Measurements from ENCODE around the gene ELAVL1. TPM values are rescaled to one million over a fixed set of nuclear protein-coding genes. Genes with fewer than 3 reads are reported as not detected.
A peak's percentile ranks its signal among the peaks of the same experiment; 100 is the strongest.

ELAVL1 gene
- polyA plus RNA-seq, 2 donors, result 6.5 to 25.8 TPM

- Histone ChIP-seq H3K27me3 (ENCODE audit: control insufficient read depth in 1 of 2, insufficient read depth in 2 of 2, low read length in 2 of 2) (no peaks in the 10 kb centered on the region), H3K27ac (ENCODE audit: low read depth in 2 of 2, low read length in 1 of 2) (peak overlapping the region; percentile 50 to 74), H3K4me1 (ENCODE audit: control insufficient read depth in 2 of 2, insufficient read depth in 2 of 2, low read length in 1 of 2) (peaks cover 8 to 12% of the 10 kb centered on the region in 2 donors), H3K4me3 (ENCODE audit: low read depth in 1 of 2, low read length in 2 of 2) (no peak overlapping the region), H3K36me3 (ENCODE audit: control insufficient read depth in 2 of 2, insufficient read depth in 2 of 2, low read length in 1 of 2) (peaks cover 12 to 28% of the 10 kb centered on the region in 2 donors), H3K9me3 (ENCODE audit: control insufficient read depth in 2 of 2, insufficient read depth in 1 of 2, low read depth in 1 of 2, low read length in 1 of 2) (no peaks in the 10 kb centered on the region)
- 32 to 52% methylated on average over 9 of the region's 9 CpGs for WGBS, 2 donors
These were observed 77.1 kb downstream of the ELAVL1 start for GRCh38 chr19:7928334-7928706.

- WGBS, 2 donors, result 76 to 78% methylated on average over 23 of the region's 23 CpGs
- H3K27ac ChIP-seq (ENCODE audit: low read depth in 2 of 2, low read length in 1 of 2), result peak overlapping the region; percentile 50 to 74
- H3K4me1 ChIP-seq (ENCODE audit: control insufficient read depth in 2 of 2, insufficient read depth in 2 of 2, low read length in 1 of 2), result peaks cover 8 to 15% of the 10 kb centered on the region in 2 donors
These were observed 77.7 kb downstream of the ELAVL1 start for GRCh38 chr19:7927605-7928333.

DNA sequence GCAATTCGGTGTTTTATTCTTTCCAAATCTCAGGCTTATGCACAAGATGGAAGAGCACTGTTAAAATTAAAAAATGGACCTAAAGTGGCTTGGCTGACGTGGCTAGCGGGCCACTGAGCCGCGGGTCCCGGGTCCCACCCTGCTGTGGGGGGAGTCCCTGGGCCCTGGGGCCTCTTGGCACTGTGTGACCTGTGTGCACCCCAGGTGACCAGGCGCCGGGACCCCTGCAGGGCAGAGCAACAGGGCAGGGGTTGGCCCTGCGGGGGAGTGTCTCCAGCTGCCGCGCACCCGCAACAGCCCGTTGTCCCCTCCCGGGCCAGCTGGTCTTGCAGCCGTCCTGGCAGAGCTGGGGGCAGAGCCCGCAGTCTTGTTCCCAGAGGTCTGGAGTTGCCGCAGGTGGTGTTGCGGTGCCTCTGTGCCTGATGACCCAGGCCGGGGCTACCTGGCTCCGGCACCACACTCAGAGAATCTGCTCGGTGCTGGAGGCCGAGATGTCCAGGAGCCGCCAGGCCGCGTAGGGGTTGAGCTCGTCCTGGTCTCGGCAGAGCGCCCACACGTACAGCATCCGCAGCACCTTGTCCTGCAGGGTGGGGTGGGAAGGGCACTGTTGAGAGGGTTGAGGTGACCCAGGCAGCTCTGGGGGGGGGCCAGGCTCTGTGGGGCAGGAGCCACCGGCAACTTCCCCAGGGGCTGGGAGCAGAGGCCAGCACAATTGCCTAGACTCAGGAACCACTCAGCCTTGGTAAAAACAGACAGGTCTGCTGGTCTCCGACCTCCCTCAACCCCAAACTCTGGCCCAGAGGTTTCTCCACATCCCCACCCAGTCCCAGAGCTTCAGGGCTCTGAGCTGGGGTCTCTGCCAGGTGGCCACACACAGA, 78.5 kb downstream of the ELAVL1 start:
- Histone ChIP-seq H3K9me3 (ENCODE audit: control insufficient read depth in 2 of 2, insufficient read depth in 1 of 2, low read depth in 1 of 2, low read length in 1 of 2) (no peaks in the 10 kb centered on the region), H3K27ac (ENCODE audit: low read depth in 2 of 2, low read length in 1 of 2) (peak overlapping the region; percentile 50 to 74), H3K27me3 (ENCODE audit: control insufficient read depth in 1 of 2, insufficient read depth in 2 of 2, low read length in 2 of 2) (no peaks in the 10 kb centered on the region), H3K4me1 (ENCODE audit: control insufficient read depth in 2 of 2, insufficient read depth in 2 of 2, low read length in 1 of 2) (peaks cover 9 to 16% of the 10 kb centered on the region in 2 donors), H3K36me3 (ENCODE audit: control insufficient read depth in 2 of 2, insufficient read depth in 2 of 2, low read length in 1 of 2) (peaks cover 4 to 26% of the 10 kb centered on the region in 2 donors), H3K4me3 (ENCODE audit: low read depth in 1 of 2, low read length in 2 of 2) (no peak overlapping the region)
- WGBS, 2 donors, result 82% methylated on average over 31 to 32 of the region's 32 CpGs

More at GRCh38 chr19:7927605-7928333, 77.7 kb downstream of the ELAVL1 start:
- Histone ChIP-seq H3K27me3 (ENCODE audit: control insufficient read depth in 1 of 2, insufficient read depth in 2 of 2, low read length in 2 of 2) (no peaks in the 10 kb centered on the region), H3K4me3 (ENCODE audit: low read depth in 1 of 2, low read length in 2 of 2) (no peak overlapping the region), H3K9me3 (ENCODE audit: control insufficient read depth in 2 of 2, insufficient read depth in 1 of 2, low read depth in 1 of 2, low read length in 1 of 2) (no peaks in the 10 kb centered on the region), H3K36me3 (ENCODE audit: control insufficient read depth in 2 of 2, insufficient read depth in 2 of 2, low read length in 1 of 2) (peaks cover 9 to 27% of the 10 kb centered on the region in 2 donors)

GRCh38 chr19:7926021-7926726, 79.3 kb downstream of the ELAVL1 start, which contains the start of gene CTXN1:
Gene CTXN1, minus strand, starts transcription at chr19:7926135. Its CDS starts 597 bp downstream, at chr19:7925538.
- peak within 1 kb of the TSS; percentile 52 to 56 for H3K27ac ChIP-seq (ENCODE audit: low read depth in 2 of 2, low read length in 1 of 2)
- peaks cover 14 to 24% of the 10 kb centered on the region in 2 donors for H3K4me1 ChIP-seq (ENCODE audit: control insufficient read depth in 2 of 2, insufficient read depth in 2 of 2, low read length in 1 of 2)
- peaks cover under 1 to 22% of the 10 kb centered on the region in 2 donors for H3K36me3 ChIP-seq (ENCODE audit: control insufficient read depth in 2 of 2, insufficient read depth in 2 of 2, low read length in 1 of 2)
- no peaks in the 10 kb centered on the region for H3K9me3 ChIP-seq (ENCODE audit: control insufficient read depth in 2 of 2, insufficient read depth in 1 of 2, low read depth in 1 of 2, low read length in 1 of 2)
- H3K4me3 ChIP-seq (ENCODE audit: low read depth in 1 of 2, low read length in 2 of 2), result peak within 1 kb of the TSS; percentile 31 to 46
- 11 to 16% methylated on average over 36 to 65 of the region's 65 CpGs for WGBS, 2 donors
- H3K27me3 ChIP-seq (ENCODE audit: control insufficient read depth in 1 of 2, insufficient read depth in 2 of 2, low read length in 2 of 2), result no peaks in the 10 kb centered on the region

DNA sequence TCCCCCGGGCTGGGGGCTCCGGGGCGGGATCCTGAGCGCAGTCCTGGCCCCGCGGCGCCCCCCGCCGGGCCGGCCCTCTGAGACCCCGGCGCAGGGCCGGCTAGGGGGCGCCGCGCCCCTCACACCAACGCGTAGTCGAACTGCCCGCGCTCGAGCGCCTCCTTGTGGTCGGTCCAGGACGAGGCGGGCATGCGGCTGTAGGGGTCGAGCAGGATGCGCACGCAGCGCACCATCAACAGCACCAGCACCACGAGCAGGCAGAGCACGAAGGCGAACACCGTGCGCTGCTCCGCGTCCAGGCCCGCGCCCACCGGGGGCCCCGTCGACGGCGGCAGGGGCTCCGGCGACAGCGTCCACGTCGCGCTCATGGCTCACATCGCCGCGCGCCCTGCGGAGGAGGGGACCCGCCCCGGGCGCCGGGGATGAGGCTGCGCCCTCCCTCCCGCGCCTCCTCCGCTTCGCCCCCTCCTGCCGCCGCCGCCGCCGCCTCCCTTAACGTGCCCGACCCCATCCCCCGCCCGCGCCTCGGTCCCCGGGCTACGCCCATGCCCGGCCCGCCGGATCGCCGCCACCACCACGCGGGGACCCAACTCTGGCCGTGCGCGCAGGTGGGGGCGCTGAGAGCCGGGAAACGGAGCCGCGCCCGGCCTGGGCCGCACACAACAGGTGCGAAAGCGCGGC, 80.1 kb downstream of the ELAVL1 start:
- H3K36me3 ChIP-seq (ENCODE audit: control insufficient read depth in 2 of 2, insufficient read depth in 2 of 2, low read length in 1 of 2), result peaks cover 0 to 18% of the 10 kb centered on the region in 2 donors
- peak overlapping the region; percentile 34 to 52 for H3K27ac ChIP-seq (ENCODE audit: low read depth in 2 of 2, low read length in 1 of 2)
- peaks cover 15 to 24% of the 10 kb centered on the region in 2 donors for H3K4me1 ChIP-seq (ENCODE audit: control insufficient read depth in 2 of 2, insufficient read depth in 2 of 2, low read length in 1 of 2)
- no peaks in the 10 kb centered on the region for H3K9me3 ChIP-seq (ENCODE audit: control insufficient read depth in 2 of 2, insufficient read depth in 1 of 2, low read depth in 1 of 2, low read length in 1 of 2)
- WGBS, 2 donors, result 0 to 1% methylated on average over 46 to 98 of the region's 98 CpGs
- no peaks in the 10 kb centered on the region for H3K27me3 ChIP-seq (ENCODE audit: control insufficient read depth in 1 of 2, insufficient read depth in 2 of 2, low read length in 2 of 2)
- peak overlapping the region; percentile 21 to 46 for H3K4me3 ChIP-seq (ENCODE audit: low read depth in 1 of 2, low read length in 2 of 2)

- Histone ChIP-seq H3K4me1 (ENCODE audit: control insufficient read depth in 2 of 2, insufficient read depth in 2 of 2, low read length in 1 of 2) (peaks cover 15 to 28% of the 10 kb centered on the region in 2 donors), H3K4me3 (ENCODE audit: low read depth in 1 of 2, low read length in 2 of 2) (no peak overlapping the region), H3K27ac (ENCODE audit: low read depth in 2 of 2, low read length in 1 of 2) (peak overlapping the region; percentile 34 to 52), H3K27me3 (ENCODE audit: control insufficient read depth in 1 of 2, insufficient read depth in 2 of 2, low read length in 2 of 2) (no peaks in the 10 kb centered on the region), H3K36me3 (ENCODE audit: control insufficient read depth in 2 of 2, insufficient read depth in 2 of 2, low read length in 1 of 2) (peaks cover 0 to 18% of the 10 kb centered on the region in 2 donors), H3K9me3 (ENCODE audit: control insufficient read depth in 2 of 2, insufficient read depth in 1 of 2, low read depth in 1 of 2, low read length in 1 of 2) (no peaks in the 10 kb centered on the region)
- WGBS, 2 donors, result 37% methylated on average over 31 to 34 of the region's 34 CpGs
These were observed 80.7 kb downstream of the ELAVL1 start for GRCh38 chr19:7924651-7925170.

- no peak overlapping the region for H3K4me3 ChIP-seq (ENCODE audit: low read depth in 1 of 2, low read length in 2 of 2)
- WGBS, 2 donors, result 67 to 73% methylated on average over 12 of the region's 12 CpGs
- H3K4me1 ChIP-seq (ENCODE audit: control insufficient read depth in 2 of 2, insufficient read depth in 2 of 2, low read length in 1 of 2), result peaks cover 15 to 30% of the 10 kb centered on the region in 2 donors
- H3K27ac ChIP-seq (ENCODE audit: low read depth in 2 of 2, low read length in 1 of 2), result peak overlapping the region in 1 of 2 donors; percentile 35
- H3K9me3 ChIP-seq (ENCODE audit: control insufficient read depth in 2 of 2, insufficient read depth in 1 of 2, low read depth in 1 of 2, low read length in 1 of 2), result no peaks in the 10 kb centered on the region
- no peaks in the 10 kb centered on the region for H3K27me3 ChIP-seq (ENCODE audit: control insufficient read depth in 1 of 2, insufficient read depth in 2 of 2, low read length in 2 of 2)
- H3K36me3 ChIP-seq (ENCODE audit: control insufficient read depth in 2 of 2, insufficient read depth in 2 of 2, low read length in 1 of 2), result peaks cover 0 to 18% of the 10 kb centered on the region in 2 donors
These were observed 81.2 kb downstream of the ELAVL1 start for GRCh38 chr19:7924241-7924640.

DNA sequence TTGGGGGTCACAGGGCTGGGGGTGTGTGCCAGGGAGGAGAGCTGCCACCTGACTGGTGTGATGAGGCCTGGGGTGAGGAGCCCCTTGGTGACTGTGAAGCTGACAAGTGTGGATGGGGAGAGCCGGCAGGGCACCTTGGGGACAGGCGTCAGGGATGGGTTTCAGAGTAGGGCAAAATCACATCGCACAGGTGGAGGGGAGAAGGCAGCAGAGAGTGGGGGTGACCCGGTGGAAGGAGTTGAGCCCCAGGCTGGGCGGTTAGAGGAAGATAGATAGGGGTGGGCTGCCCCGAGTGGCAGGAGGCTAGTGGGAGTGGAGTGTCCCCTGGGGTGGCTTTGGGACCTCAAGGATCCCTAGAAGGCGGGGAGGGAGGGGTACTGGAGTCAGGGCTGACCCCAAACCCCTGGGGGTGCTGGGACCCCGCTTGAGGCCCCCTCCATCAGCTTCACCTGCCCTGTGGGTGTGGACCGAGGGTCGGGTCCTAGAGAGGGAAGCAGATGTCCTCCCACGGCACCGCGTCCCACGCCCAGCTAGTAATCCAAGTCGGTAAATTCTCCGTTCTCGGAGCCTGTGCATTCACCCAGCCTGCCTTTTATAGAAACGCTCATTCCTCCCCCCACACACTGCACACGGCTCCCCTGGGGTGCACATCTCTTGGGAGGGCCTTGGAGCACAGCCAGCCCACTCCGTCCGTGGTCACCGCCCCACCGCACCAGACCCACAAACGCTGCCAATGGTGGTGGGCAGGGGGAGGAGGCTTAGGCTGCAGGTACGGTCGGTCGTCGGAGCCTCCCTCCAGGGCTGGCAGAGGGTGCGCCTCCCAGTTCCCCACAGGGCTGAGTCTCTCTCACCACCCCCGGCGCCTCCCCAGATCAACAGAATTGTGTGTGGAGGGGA, 81.9 kb downstream of the ELAVL1 start:
- Histone ChIP-seq H3K27me3 (ENCODE audit: control insufficient read depth in 1 of 2, insufficient read depth in 2 of 2, low read length in 2 of 2) (no peaks in the 10 kb centered on the region), H3K9me3 (ENCODE audit: control insufficient read depth in 2 of 2, insufficient read depth in 1 of 2, low read depth in 1 of 2, low read length in 1 of 2) (no peaks in the 10 kb centered on the region), H3K27ac (ENCODE audit: low read depth in 2 of 2, low read length in 1 of 2) (peak overlapping the region in 1 of 2 donors; percentile 47), H3K4me1 (ENCODE audit: control insufficient read depth in 2 of 2, insufficient read depth in 2 of 2, low read length in 1 of 2) (peaks cover 15 to 30% of the 10 kb centered on the region in 2 donors), H3K4me3 (ENCODE audit: low read depth in 1 of 2, low read length in 2 of 2) (no peak overlapping the region), H3K36me3 (ENCODE audit: control insufficient read depth in 2 of 2, insufficient read depth in 2 of 2, low read length in 1 of 2) (peaks cover 0 to 18% of the 10 kb centered on the region in 2 donors)
- WGBS, 2 donors, result 71 to 76% methylated on average over 30 to 31 of the region's 31 CpGs

All from esophagus (tissue), 2 donors.